SH-SY5Y (cell line): ENCODE measurements around the gene ANKRD29.

ENCODE experiments used
- GATA2 ChIP-seq: IDR thresholded peaks from 2 replicates; pipeline ENCODE4 v1.6.1; 2011; ENCODE audit warnings: mild to moderate bottlenecking, low read depth, low read length
- GATA3 ChIP-seq: IDR thresholded peaks from 2 replicates; pipeline ENCODE4 v1.6.1; 2011; ENCODE audit warnings: low read depth, mild to moderate bottlenecking, low read length, moderate library complexity

GRCh38 chr18:23574611-23575308, 88.0 kb downstream of the ANKRD29 start:
- TF ChIP-seq GATA2: no peak
- no peak for TF ChIP-seq GATA3
